Measurements from ENCODE around the gene PAFAH1B2. TPM values are rescaled to one million over a fixed set of nuclear protein-coding genes. Genes with fewer than 3 reads are reported as not detected.

Gene PAFAH1B2
- total and polyA plus RNA-seq, 4 donors = 22.2 to 73.1 (median 47.3) TPM

DNA sequence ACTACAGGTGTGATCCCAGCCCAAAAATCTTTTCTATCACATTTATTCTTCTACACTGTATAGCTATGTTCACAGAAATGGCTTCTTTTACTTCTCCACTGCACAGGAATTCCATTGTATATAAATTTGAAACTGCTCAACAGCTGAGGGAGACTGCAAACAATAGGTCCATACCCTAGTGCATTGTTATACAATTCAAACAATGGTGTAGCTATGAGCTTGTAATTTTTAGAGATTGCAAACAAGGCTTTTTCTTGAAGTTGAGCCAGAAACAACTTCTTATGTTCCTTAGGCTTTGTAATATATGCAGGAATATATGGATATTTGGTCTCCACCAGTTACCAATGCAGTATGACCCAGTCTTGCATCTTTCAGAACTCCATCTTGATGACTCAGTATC, 26.4 kb upstream of the PAFAH1B2 start:
- no peak for ATAC-seq (ENCODE audit: insufficient read depth, low FRiP score)
- TF ChIP-seq, protein P1, sequence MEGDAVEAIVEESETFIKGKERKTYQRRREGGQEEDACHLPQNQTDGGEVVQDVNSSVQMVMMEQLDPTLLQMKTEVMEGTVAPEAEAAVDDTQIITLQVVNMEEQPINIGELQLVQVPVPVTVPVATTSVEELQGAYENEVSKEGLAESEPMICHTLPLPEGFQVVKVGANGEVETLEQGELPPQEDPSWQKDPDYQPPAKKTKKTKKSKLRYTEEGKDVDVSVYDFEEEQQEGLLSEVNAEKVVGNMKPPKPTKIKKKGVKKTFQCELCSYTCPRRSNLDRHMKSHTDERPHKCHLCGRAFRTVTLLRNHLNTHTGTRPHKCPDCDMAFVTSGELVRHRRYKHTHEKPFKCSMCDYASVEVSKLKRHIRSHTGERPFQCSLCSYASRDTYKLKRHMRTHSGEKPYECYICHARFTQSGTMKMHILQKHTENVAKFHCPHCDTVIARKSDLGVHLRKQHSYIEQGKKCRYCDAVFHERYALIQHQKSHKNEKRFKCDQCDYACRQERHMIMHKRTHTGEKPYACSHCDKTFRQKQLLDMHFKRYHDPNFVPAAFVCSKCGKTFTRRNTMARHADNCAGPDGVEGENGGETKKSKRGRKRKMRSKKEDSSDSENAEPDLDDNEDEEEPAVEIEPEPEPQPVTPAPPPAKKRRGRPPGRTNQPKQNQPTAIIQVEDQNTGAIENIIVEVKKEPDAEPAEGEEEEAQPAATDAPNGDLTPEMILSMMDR (IDR thresholded peaks at IDR 0.05; ENCODE audit: control extremely low read depth, extremely low read depth) = no peak
- no peak overlapping the region for H3K4me3 ChIP-seq
- H3K27ac ChIP-seq (ENCODE audit: low read depth in 1 of 2, low read length in 1 of 2) = no peak overlapping the region
- H3K9ac ChIP-seq (ENCODE audit: insufficient read depth in 1 of 2, low read length in 2 of 2) = no peak overlapping the region
- DNase-seq = no peak
- no peaks in the 10 kb centered on the region for H3K9me3 ChIP-seq (ENCODE audit: control insufficient read depth in 4 of 4, insufficient read depth in 3 of 4, low read length in 3 of 4)
- peaks cover 0 to 4% (median 0%) of the 10 kb centered on the region in 5 donors for H3K4me1 ChIP-seq (ENCODE audit: control insufficient read depth in 5 of 5, insufficient read depth in 5 of 5, low read length in 5 of 5)
- no peaks in the 10 kb centered on the region for H3K36me3 ChIP-seq (ENCODE audit: control insufficient read depth in 4 of 4, insufficient read depth in 4 of 4, low read length in 4 of 4)
- H3K27me3 ChIP-seq (ENCODE audit: control insufficient read depth in 3 of 3, insufficient read depth in 3 of 3, low read length in 2 of 3) = no peaks in the 10 kb centered on the region

DNA sequence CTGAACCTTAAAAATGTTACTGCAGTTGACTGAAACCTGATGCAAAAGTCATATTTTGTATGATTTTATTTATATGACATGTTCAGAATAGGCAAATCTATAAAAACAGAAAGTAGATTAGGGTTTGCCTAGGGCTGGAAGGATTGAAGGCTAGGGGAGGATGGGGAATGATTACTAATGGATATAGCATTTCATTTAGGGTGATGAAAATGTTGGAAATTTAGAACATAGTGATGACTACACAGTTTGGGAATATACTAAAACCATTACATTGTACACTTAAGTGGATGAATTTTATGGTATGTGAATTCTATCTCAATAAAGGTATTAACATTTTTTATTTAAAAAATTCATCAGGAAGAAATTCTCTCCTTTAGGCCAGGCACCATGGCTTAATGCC, 22.9 kb upstream of the PAFAH1B2 start:
- Histone ChIP-seq H3K27ac (ENCODE audit: low read depth in 1 of 2, low read length in 1 of 2) (no peak overlapping the region), H3K4me3 (no peak overlapping the region), H3K27me3 (ENCODE audit: control insufficient read depth in 3 of 3, insufficient read depth in 3 of 3, low read length in 2 of 3) (no peaks in the 10 kb centered on the region), H3K9me3 (ENCODE audit: control insufficient read depth in 4 of 4, insufficient read depth in 3 of 4, low read length in 3 of 4) (no peaks in the 10 kb centered on the region), H3K4me1 (ENCODE audit: control insufficient read depth in 5 of 5, insufficient read depth in 5 of 5, low read length in 5 of 5) (peaks cover 0 to 8% (median 0%) of the 10 kb centered on the region in 5 donors), H3K36me3 (ENCODE audit: control insufficient read depth in 4 of 4, insufficient read depth in 4 of 4, low read length in 4 of 4) (no peaks in the 10 kb centered on the region), H3K9ac (ENCODE audit: insufficient read depth in 1 of 2, low read length in 2 of 2) (no peak overlapping the region)
- TF ChIP-seq, protein P1 (IDR thresholded peaks at IDR 0.05; ENCODE audit: control extremely low read depth, extremely low read depth) = no peak
- no peak for DNase-seq
- no peak for ATAC-seq (ENCODE audit: insufficient read depth, low FRiP score)

DNA sequence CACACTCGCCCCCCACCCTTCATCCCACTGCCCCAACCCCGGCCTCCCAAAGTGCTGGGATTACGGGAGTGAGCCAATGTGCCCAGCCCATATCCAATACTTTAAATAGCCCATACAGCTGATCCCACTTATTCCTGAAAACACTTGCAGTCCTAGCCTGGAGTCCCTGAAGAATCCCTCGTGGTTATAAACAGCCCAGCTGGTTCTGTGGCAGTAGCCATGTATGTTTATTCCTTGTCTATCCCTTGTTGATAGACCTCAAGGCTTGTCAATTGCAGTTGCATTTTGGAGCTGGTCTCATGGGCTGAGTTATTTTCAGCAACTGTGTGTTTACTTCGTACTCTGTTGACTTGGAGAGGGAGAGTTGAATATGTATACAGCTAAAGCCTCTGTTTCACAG, 21.5 kb upstream of the PAFAH1B2 start:
- 78 to 89% methylated on average over 5 of the region's 5 CpGs for WGBS, 2 donors
- Histone ChIP-seq H3K9ac (ENCODE audit: insufficient read depth in 1 of 2, low read length in 2 of 2) (no peak overlapping the region), H3K27me3 (ENCODE audit: control insufficient read depth in 3 of 3, insufficient read depth in 3 of 3, low read length in 2 of 3) (no peaks in the 10 kb centered on the region), H3K36me3 (ENCODE audit: control insufficient read depth in 4 of 4, insufficient read depth in 4 of 4, low read length in 4 of 4) (no peaks in the 10 kb centered on the region), H3K9me3 (ENCODE audit: control insufficient read depth in 4 of 4, insufficient read depth in 3 of 4, low read length in 3 of 4) (no peaks in the 10 kb centered on the region), H3K27ac (ENCODE audit: low read depth in 1 of 2, low read length in 1 of 2) (no peak overlapping the region), H3K4me3 (no peak overlapping the region), H3K4me1 (ENCODE audit: control insufficient read depth in 5 of 5, insufficient read depth in 5 of 5, low read length in 5 of 5) (peaks cover 0 to 8% (median 0%) of the 10 kb centered on the region in 5 donors)
- ATAC-seq (ENCODE audit: insufficient read depth, low FRiP score) (no peak), DNase-seq (no peak)
- TF ChIP-seq, protein P1 (IDR thresholded peaks at IDR 0.05; ENCODE audit: control extremely low read depth, extremely low read depth) = no peak

DNA sequence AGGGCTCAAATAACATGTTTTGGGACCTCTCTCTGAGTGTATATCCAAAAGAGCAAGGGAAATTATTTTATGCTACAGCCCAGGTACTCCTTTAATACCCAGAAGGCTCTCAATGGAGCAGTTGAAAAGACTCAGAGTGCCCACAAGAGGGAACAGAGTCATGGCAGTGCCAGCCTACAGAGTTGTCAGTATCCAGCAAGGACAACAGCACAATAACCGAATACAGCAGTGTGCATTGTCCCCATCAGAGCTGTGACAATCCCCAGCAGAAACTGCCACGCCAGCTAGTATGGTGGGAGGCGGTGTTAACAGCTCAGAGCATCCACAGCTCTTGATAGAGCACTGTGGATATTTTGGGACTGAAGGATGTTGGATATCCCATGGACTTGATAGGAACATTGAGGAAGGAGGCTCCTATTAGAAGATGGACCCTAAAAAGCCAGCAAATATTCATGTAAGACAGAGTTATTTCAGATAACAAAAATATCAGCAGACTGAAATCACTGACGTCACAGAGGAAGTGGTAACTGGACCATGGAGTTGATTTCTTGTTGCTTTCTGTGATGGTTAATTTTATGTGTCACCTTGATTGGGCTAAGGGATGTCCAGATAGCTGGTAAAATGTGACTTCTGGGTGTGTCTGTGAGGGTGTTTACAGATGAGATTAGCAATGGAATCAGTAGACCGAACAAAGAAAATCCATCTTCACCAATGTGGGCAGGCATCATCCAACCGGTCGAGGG, 17.7 kb upstream of the PAFAH1B2 start:
- Histone ChIP-seq H3K27me3 (ENCODE audit: control insufficient read depth in 3 of 3, insufficient read depth in 3 of 3, low read length in 2 of 3) (no peaks in the 10 kb centered on the region), H3K9me3 (ENCODE audit: control insufficient read depth in 4 of 4, insufficient read depth in 3 of 4, low read length in 3 of 4) (no peaks in the 10 kb centered on the region), H3K4me1 (ENCODE audit: control insufficient read depth in 5 of 5, insufficient read depth in 5 of 5, low read length in 5 of 5) (peaks cover 0 to 8% (median 0%) of the 10 kb centered on the region in 5 donors), H3K9ac (ENCODE audit: insufficient read depth in 1 of 2, low read length in 2 of 2) (no peak overlapping the region), H3K4me3 (no peak overlapping the region), H3K36me3 (ENCODE audit: control insufficient read depth in 4 of 4, insufficient read depth in 4 of 4, low read length in 4 of 4) (no peaks in the 10 kb centered on the region), H3K27ac (ENCODE audit: low read depth in 1 of 2, low read length in 1 of 2) (no peak overlapping the region)
- WGBS, 2 donors = 82 to 84% methylated on average over 7 of the region's 7 CpGs
- DNase-seq = no peak
- TF ChIP-seq, protein P1 (IDR thresholded peaks at IDR 0.05; ENCODE audit: control extremely low read depth, extremely low read depth) = no peak
- no peak for ATAC-seq (ENCODE audit: insufficient read depth, low FRiP score)
